Cerebellar cortex (tissue), 1 donor: ENCODE measurements around the gene BCOR.

Source experiments
- DNase-seq: peaks from one replicate; pipeline ENCODE4 v3.0.0-alpha.2; 2015; ENCODE audit warnings: low spot score

BCOR gene

DNA sequence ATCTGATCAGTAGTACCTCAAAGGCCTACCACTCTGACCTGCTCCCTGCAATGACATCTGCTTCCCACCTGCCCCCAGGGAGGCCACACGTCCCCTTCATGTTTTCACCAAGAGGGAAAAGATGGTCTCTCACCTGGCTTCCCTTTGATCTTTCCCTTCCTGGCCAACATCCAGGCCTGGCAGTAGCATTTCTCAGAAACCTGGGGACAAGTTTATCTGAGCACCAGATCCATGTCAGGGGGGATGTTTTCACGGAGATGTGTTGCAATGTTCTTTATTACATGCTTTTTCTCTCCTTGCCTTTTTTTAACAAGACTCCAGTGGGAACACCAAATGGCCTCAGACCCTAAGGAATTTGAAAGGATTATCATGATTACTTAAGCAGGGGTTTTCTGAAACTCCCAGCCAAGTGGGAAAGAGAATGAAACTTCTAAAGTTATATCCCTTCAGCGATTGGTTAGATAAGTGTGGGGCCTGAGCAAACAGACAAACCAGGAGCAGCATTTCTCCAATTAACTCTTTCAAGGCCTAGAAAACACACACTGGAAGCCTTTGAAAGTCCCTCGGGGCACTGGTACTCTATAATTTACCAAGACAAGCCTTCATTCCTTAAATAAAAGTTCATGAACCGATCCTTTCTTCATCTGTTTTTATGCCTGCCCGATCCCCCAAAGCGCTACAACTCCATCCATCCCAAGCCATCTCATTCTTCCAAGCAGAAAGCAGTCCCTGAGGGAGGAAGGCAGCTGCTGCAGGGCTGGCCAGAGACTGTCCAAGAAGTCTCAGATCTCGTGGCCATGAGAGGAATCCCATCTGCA, 94.1 kb downstream of the BCOR start:
- no peak for DNase-seq

DNA sequence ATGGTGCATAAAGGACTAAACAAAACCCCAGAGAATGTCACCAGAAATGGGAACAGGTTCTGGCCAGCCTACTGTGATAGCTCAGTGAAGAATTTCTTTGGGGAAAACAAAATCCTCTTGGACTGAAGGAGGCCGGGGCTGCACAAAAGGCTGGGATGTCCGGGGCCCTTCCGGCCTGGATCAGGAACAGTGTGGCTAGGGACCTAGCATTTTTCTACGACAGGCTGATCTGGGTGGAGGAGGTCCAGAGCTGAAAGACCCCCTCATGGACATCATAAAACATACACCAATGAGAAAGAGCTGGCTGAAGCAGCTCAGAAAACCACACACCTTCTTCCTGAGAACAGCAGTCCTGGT, 94.7 kb downstream of the BCOR start:
- DNase-seq: no peak
